OCI-LY7 (cell line): ENCODE results near the gene MYLK.

ENCODE experiments used
- EZH2phosphoT487 ChIP-seq: fragments of 200-600 bp; sonication (generic); IDR thresholded peaks from 2 replicates; pipeline ENCODE4 v1.6.1; 2018; ENCODE audit warnings: low read depth, borderline replicate concordance, mild to moderate bottlenecking, mixed run types, antibody characterized with exemption, low read length, moderate library complexity, mixed read lengths
- TF ChIP-seq, protein P1 (sequence below): fragments of 200-600 bp; sonication (generic); conservative IDR thresholded peaks from 2 replicates; pipeline ENCODE4 v1.5.1; 2014; ENCODE audit warnings: mild to moderate bottlenecking, antibody characterized with exemption, low read length, moderate library complexity, mixed read lengths

- TF ChIP-seq, protein P1, sequence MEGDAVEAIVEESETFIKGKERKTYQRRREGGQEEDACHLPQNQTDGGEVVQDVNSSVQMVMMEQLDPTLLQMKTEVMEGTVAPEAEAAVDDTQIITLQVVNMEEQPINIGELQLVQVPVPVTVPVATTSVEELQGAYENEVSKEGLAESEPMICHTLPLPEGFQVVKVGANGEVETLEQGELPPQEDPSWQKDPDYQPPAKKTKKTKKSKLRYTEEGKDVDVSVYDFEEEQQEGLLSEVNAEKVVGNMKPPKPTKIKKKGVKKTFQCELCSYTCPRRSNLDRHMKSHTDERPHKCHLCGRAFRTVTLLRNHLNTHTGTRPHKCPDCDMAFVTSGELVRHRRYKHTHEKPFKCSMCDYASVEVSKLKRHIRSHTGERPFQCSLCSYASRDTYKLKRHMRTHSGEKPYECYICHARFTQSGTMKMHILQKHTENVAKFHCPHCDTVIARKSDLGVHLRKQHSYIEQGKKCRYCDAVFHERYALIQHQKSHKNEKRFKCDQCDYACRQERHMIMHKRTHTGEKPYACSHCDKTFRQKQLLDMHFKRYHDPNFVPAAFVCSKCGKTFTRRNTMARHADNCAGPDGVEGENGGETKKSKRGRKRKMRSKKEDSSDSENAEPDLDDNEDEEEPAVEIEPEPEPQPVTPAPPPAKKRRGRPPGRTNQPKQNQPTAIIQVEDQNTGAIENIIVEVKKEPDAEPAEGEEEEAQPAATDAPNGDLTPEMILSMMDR: no peak
- TF ChIP-seq EZH2phosphoT487: no peak
These were observed 227.9 kb downstream of the MYLK start for GRCh38 chr3:123656274-123656673.
